ENCODE results near the gene AFF3. TPM values are rescaled to one million over a fixed set of nuclear protein-coding genes. Genes with fewer than 3 reads are reported as not detected.
A peak's percentile ranks its signal among the peaks of the same experiment; 100 is the strongest.
"Not testable (repeated sequence)": the region's sequence is repeated elsewhere in the genome, so short reads cannot be mapped to it uniquely, and the experiment has no call there.

The AFF3 gene, protein sequence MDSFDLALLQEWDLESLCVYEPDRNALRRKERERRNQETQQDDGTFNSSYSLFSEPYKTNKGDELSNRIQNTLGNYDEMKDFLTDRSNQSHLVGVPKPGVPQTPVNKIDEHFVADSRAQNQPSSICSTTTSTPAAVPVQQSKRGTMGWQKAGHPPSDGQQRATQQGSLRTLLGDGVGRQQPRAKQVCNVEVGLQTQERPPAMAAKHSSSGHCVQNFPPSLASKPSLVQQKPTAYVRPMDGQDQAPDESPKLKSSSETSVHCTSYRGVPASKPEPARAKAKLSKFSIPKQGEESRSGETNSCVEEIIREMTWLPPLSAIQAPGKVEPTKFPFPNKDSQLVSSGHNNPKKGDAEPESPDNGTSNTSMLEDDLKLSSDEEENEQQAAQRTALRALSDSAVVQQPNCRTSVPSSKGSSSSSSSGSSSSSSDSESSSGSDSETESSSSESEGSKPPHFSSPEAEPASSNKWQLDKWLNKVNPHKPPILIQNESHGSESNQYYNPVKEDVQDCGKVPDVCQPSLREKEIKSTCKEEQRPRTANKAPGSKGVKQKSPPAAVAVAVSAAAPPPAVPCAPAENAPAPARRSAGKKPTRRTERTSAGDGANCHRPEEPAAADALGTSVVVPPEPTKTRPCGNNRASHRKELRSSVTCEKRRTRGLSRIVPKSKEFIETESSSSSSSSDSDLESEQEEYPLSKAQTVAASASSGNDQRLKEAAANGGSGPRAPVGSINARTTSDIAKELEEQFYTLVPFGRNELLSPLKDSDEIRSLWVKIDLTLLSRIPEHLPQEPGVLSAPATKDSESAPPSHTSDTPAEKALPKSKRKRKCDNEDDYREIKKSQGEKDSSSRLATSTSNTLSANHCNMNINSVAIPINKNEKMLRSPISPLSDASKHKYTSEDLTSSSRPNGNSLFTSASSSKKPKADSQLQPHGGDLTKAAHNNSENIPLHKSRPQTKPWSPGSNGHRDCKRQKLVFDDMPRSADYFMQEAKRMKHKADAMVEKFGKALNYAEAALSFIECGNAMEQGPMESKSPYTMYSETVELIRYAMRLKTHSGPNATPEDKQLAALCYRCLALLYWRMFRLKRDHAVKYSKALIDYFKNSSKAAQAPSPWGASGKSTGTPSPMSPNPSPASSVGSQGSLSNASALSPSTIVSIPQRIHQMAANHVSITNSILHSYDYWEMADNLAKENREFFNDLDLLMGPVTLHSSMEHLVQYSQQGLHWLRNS (N-terminal part only)
- polyA plus RNA-seq (2014; cell fraction: cytosol; rRNA removed) = 2.3 and 2.9 TPM in 2 replicates
- 2.2 and 6.4 TPM in 2 replicates for polyA plus RNA-seq (2014; cell fraction: nucleus; rRNA removed)

GRCh38 chr2:100142393-100142792, at the start of gene AFF3:
TSS of gene AFF3 (minus strand) at chr2:100142590. CDS start at chr2:100104454, 38,136 bp downstream.
- no peak for DNase-seq (ENCODE audit: low spot score)

DNA sequence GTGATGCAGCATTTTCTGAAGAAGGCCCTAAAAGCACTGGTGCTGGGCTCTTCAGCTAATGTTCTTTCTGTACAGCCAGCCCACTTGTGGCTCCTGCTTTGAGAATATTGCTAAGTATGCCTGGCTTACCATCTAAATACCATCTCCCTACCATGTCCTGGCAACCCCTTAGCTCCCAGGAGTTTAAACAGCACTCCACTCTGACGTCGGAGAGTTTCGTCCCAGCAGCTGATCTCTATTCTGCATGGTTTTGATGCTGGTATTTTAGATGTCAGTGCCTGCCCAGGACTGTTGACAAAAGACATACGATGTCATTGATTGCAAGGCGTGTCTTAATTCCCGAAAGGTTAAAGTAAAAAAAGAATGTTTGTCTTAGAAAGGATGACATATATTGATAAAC, 47.0 kb upstream of the AFF3 start:
- no peak for DNase-seq (ENCODE audit: low spot score)

GRCh38 chr2:100188326-100188725, 45.9 kb upstream of the AFF3 start:
- DNase-seq (ENCODE audit: low spot score) = no peak

GRCh38 chr2:100186126-100186525, 43.7 kb upstream of the AFF3 start:
- no peak for DNase-seq (ENCODE audit: low spot score)

DNA sequence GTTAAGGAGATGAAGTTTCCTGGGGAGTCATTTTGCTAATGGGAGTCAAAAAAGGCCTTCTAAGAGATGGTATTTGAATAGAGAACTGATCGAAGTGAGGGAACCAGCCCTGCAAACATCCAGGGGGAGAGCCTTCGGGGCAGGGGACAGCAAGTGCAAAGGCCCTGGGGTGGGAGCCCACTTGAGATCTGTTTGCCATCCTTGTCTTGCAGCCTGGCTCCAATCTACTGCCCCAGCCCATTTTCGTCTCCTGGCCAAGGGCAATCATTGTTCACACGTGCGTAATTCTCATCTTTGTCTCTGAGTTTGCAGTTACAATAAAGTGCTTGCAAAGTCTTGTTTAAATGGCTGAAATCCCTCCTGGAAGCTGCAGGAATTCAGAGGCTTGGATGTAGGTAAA, 43.1 kb upstream of the AFF3 start:
- no peak for DNase-seq (ENCODE audit: low spot score)

GRCh38 chr2:100185105-100185504, 42.7 kb upstream of the AFF3 start:
- DNase-seq (ENCODE audit: low spot score) = no peak

DNA sequence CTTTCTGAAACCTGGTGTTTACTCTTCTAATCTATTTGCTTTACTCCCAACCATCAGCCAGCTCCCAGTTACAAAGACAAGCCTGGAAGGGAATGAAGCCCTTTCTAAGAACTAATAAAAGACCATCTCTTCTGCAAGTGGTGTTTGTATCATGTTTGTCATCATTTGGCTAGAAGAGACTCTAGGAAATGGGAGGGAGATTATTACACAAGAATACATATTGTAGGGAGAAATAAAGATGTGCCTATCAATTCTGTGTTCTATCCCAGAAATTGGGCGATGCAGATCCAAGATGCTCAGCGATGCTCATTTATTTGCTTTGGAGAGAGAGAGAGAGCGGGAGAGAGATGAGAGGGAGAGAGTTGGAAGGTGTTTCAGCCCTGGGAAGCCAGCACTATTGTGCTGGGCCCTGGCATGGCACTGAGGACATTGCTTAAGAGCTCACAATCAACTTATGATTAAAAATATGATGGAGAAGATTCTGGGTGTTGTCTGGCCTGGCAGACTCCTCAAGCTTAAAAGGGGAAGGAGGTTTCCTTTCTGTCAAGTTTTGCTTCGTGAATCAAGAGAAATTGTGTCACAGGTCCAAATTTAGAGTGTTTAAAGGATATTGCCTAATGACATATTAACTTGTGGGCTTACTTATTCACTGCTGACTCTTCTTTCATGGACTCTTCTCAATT, 41.8 kb upstream of the AFF3 start:
- no peak for DNase-seq (ENCODE audit: low spot score)

DNA sequence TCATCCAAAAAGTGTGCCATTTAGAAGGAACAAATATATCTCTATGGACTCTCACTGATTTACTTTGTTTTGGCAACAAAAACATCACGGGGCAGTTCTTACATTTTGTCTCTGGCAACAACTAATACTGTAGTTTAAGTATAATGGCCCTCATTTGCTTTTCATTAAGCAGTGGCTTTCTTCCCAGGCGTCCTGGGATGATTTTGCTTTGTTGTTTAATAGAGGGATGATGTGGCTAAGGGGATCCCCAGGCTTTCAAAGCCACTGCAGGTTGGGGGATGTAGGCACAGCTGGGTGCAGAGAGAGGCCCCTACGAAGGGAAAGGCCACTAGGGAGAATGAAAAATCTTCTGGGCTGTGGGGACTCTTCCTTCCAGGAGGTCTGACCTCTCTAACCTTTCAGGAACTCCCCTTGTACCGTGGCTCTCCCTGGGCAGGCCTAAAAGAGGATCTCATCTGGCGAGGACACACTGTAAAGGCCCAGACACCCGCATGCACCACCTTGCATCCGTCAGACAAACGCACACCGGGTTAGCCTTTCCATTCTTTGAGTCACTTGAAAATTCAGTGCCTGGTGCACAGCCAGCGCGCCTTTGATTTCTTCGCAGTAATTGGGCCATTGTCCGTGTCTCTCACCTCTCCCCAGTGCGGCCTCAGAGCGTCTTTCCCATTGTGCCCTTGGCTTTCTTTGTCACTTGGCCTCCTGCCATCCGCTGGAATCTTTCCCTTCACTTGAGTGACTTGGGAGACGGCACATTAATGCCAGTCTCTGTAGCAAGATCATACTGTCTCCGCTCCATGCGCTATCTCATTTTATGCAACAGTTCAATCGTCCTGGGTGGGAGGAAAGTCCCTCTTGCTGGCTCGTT, 40.3 kb upstream of the AFF3 start:
- no peak for DNase-seq (ENCODE audit: low spot score)

DNA sequence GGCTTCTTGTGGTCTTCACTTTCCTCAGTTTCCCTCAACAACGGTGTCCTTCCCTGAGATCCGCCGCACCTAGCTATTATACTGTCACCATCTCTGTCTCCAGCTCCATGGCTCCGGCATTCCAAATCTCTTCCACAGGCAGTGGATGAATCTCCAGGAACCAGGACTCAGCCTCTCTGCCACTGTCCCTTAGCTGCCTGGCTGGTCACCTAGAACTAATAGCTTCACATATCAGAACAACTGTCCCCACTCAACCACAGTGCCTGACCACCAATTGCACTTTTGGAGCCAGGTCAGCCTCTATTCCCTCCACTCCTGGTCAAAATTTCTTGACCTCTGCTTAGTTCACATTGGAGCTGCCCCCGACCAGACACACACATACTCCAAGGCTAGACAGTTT, 38.1 kb upstream of the AFF3 start:
- DNase-seq (ENCODE audit: low spot score) = no peak

DNA sequence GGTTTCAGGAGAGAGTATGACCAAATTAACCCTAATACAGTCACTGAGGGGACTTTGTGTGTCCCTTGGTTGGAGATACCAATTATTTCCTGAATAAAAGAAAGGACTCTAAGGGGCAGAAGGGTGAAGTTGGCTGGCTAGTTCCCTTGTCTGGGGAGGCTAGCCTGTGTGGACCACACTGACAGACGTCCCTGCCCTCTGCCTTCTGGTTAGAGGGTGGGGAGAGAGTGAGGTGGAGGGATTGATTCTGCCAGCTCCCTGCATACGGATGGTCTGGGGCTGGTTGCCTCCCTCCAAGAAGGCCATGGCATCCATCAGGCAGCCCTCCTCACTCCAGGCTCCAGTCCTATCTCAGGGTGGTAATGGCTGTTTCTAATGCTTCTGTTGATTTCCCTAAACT, 37.4 kb upstream of the AFF3 start:
- DNase-seq (ENCODE audit: low spot score) = peak; percentile 54

- peak; percentile 100 for DNase-seq (ENCODE audit: low spot score)
These were observed 36.5 kb upstream of the AFF3 start for GRCh38 chr2:100178864-100179263.

GRCh38 chr2:100178085-100178788, 35.8 kb upstream of the AFF3 start:
- DNase-seq (ENCODE audit: low spot score) = peak; percentile 97

- no peak for DNase-seq (ENCODE audit: low spot score)
These were observed 34.5 kb upstream of the AFF3 start for GRCh38 chr2:100176925-100177324.

GRCh38 chr2:100174026-100174431, 31.6 kb upstream of the AFF3 start:
- DNase-seq (ENCODE audit: low spot score) = no peak

- DNase-seq (ENCODE audit: low spot score) = peak; percentile 94
These were observed 24.3 kb upstream of the AFF3 start for GRCh38 chr2:100166701-100167100.

DNA sequence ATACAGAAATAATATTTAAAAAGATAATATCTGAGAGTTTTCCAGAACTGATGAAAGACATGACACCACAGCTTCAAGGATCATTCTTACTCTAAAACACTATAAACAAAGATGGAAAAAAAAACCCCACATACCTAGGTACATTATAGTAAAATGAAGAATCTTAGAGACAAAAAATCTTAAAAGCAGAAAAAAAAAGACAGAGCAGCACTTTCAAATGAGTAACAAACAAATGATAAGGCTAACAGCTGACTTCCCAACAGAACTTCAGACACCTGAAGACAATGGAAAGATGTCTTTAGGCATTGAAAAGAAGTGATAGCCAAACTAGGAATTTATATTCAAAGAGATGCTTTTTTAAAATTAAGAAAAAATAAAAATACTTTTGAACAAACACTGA, 21.2 kb upstream of the AFF3 start:
- no peak for DNase-seq (ENCODE audit: low spot score)

DNA sequence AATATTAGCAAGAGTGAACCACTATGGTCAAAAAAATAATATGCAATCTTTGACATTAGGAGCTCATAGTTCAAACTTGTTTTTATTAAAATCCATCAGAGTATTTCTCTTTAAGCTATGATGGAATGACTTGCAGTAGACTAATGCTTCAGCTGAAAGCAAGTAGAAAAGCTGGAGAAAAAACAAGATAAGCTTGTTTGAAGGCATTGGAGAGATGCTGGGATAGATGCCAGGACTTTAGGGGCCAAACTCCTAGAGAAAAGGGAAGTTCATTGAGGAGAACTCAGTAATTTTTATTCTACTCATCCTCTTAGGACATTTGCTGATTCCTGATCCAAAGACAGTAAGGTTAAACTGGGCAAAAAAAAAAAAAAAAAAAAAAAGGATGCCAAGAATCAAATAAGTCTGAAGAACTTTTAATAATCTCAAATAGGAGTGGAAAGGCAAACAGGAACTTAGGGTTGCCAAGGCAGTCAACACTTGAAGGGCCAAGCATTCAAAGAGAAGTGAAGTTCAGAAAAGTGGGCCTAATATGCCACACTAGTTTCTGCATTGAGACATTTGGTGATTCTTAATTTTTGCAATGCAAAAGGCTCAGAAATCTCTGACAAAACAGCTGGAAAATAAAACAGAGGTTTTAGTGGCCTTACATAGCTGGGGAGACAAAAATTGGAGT, 19.7 kb upstream of the AFF3 start:
- DNase-seq (ENCODE audit: low spot score) = no peak

GRCh38 chr2:100160396-100160795, 18.0 kb upstream of the AFF3 start:
- peak; percentile 50 for DNase-seq (ENCODE audit: low spot score)

DNA sequence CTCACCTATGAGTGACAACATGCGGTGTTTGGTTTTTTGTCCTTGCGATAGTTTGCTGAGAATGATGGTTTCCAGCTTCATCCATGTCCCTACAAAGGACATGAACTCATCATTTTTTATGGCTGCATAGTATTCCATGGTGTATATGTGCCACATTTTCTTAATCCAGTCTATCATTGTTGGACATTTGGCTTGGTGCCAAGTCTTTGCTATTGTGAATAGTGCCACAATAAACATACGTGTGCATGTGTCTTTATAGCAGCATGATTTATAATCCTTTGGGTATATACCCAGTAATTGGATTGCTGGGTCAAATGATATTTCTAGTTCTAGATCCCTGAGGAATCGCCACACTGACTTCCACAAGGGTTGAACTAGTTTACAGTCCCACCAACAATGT, 9.4 kb upstream of the AFF3 start:
- not testable (repeated sequence) for DNase-seq (ENCODE audit: low spot score)

All from SK-N-DZ (cell line).